Measurements from ENCODE around the gene LPCAT1.

DNA sequence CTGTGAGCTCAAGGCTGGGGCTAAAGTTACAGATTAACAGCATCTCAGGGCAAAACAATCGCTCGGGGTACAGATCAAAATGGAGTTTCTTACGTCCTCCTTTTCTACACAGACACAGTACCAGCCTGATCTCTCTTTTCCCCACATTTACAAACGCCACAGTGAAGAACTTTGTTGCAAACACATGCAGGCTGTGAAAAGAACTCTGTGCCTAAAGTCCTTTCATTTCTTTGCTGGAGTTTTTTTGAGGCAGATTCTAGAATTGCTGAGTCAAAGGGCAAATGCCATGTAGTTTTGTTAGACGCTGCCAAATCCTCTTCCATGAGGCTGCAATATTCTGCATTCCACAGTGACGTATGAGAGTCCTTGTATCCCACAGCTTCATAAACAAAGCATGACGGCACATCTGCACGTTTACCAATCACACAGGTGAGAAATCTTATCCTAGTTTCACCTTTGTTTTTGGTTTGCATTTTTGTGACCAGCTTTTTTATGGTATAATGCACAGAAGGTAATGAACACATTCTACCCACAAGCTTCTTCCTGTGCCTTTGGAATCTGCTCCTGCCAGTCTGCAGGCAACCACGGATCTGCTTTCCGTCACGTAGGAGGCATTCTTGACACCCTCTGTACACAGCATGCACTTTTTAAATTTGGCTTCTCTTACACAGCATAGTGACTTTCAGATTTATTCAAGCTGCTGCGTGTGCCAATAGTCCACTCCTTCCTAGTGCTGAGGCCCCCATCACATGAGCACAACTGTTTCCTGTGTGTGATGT is 44.6 kb upstream of the LPCAT1 start:
- TF ChIP-seq, protein P1, sequence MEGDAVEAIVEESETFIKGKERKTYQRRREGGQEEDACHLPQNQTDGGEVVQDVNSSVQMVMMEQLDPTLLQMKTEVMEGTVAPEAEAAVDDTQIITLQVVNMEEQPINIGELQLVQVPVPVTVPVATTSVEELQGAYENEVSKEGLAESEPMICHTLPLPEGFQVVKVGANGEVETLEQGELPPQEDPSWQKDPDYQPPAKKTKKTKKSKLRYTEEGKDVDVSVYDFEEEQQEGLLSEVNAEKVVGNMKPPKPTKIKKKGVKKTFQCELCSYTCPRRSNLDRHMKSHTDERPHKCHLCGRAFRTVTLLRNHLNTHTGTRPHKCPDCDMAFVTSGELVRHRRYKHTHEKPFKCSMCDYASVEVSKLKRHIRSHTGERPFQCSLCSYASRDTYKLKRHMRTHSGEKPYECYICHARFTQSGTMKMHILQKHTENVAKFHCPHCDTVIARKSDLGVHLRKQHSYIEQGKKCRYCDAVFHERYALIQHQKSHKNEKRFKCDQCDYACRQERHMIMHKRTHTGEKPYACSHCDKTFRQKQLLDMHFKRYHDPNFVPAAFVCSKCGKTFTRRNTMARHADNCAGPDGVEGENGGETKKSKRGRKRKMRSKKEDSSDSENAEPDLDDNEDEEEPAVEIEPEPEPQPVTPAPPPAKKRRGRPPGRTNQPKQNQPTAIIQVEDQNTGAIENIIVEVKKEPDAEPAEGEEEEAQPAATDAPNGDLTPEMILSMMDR (IDR thresholded peaks at IDR 0.05; ENCODE audit: poor library complexity) = no peak
- TF ChIP-seq EZH2 (IDR thresholded peaks at IDR 0.05; ENCODE audit: borderline replicate concordance) = no peak
